H1 (cell line): ENCODE measurements around the gene IQCM. TPM values are rescaled to one million over a fixed set of nuclear protein-coding genes. Genes with fewer than 3 reads are reported as not detected.

Experiments
- BRCA1 ChIP-seq: IDR thresholded peaks from 2 replicates; pipeline ENCODE4 v1.6.1; 2012; ENCODE audit warnings: low read depth, low read length, improper control_type of control experiment
- EP300 ChIP-seq, 2 experiments: IDR thresholded peaks; 1 replicate in 1 of 2; 2 replicates in 1 of 2; pipeline ENCODE4 v1.6.1; 2011 to 2012; ENCODE audit warnings: low read depth in 2 of 2, low read length in 2 of 2, mild to moderate bottlenecking in 2 of 2, borderline replicate concordance in 1 of 2, inconsistent platforms in 1 of 2, moderate library complexity in 1 of 2
- KDM4A ChIP-seq: IDR thresholded peaks from one replicate; pipeline ENCODE4 v1.7.1; 2012; ENCODE audit warnings: low read depth, mild to moderate bottlenecking, moderate library complexity, low read length, inconsistent platforms; ENCODE audit not compliant: severe bottlenecking
- POLR2A ChIP-seq, 2 experiments: IDR thresholded peaks; 1 replicate in 1 of 2; 2 replicates in 1 of 2; pipeline ENCODE4 v1.6.1; 2011; ENCODE audit warnings: low read depth in 2 of 2, low read length in 2 of 2, mild to moderate bottlenecking in 2 of 2; ENCODE audit errors: control extremely low read depth in 1 of 2
- RBBP5 ChIP-seq: IDR thresholded peaks from 2 replicates; pipeline ENCODE4 v1.7.1; 2012; ENCODE audit warnings: low read depth, mild to moderate bottlenecking, inconsistent platforms, low read length, moderate library complexity, borderline replicate concordance
- TEAD4 ChIP-seq: IDR thresholded peaks from 2 replicates; pipeline ENCODE4 v1.6.1; 2012; ENCODE audit warnings: low read depth, low read length, inconsistent platforms, mixed read lengths
- polyA plus RNA-seq, 7 experiments: library from polyadenylated mRNA; depleted of rRNA in 3 of 7; stranded (reverse) in 5 of 7; unstranded in 2 of 7; fragments of >200 nt in 5 of 7; fragments of 200-250 nt in 2 of 7; gene quantifications; 1 replicate in 5 of 7; 2 replicates in 1 of 7; 4 replicates in 1 of 7; pipeline versions ENCODE4 v1.2.1 to v1.2.3, GENCODE V29; 2011 to 2013; ENCODE audit warnings: missing spikeins in 2 of 7, mixed read lengths in 2 of 7
- total RNA-seq: library from RNA; stranded (reverse); fragmentation: NEBNext Ultra II Directional; extraction: Animal tissue kit (Norgen Biotek cat#: 25700); gene quantifications from 2 replicates; pipeline ENCODE4 v1.2.1, GENCODE V29; 2021
- TF ChIP-seq, protein P1 (sequence below): fragments of 300-600 bp; sonication (generic); IDR thresholded peaks from 2 replicates; pipeline ENCODE4 v1.7.1; 2012; ENCODE audit warnings: low read length, moderate library complexity, mild to moderate bottlenecking, inconsistent platforms; ENCODE audit not compliant: insufficient replicate concordance
- TF ChIP-seq, protein P2 (sequence below): IDR thresholded peaks from 2 replicates; pipeline ENCODE4 v1.6.1; 2012; ENCODE audit warnings: low read length, inconsistent platforms

The IQCM gene
- total and polyA plus RNA-seq, 2 of the 8 experiments (the other 6 are each of a cell fraction or from before 2014, with no cell fraction given), result not detected

DNA sequence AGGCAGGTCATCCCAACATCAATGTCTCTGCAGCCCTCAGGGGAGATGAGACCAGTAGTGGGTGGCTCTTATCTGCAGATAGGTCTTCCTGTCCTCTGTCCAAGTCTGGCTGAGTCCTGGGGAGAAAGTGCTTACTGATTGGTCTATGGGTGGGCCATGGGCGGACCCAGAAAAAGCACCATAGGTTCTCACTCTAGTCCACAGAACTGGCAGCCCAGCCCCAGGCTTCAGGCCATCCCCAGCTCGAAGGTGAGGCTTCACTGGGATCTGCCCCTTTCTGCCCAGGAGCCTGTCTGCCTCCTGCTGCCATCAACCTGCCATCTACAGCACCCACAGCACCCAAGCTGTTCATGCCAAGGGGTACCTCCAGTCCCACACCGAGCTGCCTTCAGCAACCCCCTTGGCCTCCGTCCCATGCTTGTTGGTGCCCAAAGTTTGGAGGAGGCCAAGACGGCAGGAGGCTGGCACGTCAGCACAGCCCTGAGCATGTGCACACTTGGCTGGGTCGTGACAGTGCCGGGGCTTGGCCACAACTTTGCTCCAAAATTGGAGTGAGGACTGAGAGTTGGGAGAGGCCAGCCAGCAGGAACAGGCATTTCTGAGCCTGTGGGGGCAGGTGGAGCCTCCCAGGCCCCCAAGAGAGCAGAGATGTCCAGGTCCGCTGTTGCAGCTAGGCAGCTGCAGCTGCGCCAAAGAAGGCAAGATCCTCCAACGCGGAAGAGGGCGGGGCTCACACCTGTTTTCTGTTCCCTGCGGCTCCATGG, 99.6 kb downstream of the IQCM start (continued):
- TF ChIP-seq, protein P1, sequence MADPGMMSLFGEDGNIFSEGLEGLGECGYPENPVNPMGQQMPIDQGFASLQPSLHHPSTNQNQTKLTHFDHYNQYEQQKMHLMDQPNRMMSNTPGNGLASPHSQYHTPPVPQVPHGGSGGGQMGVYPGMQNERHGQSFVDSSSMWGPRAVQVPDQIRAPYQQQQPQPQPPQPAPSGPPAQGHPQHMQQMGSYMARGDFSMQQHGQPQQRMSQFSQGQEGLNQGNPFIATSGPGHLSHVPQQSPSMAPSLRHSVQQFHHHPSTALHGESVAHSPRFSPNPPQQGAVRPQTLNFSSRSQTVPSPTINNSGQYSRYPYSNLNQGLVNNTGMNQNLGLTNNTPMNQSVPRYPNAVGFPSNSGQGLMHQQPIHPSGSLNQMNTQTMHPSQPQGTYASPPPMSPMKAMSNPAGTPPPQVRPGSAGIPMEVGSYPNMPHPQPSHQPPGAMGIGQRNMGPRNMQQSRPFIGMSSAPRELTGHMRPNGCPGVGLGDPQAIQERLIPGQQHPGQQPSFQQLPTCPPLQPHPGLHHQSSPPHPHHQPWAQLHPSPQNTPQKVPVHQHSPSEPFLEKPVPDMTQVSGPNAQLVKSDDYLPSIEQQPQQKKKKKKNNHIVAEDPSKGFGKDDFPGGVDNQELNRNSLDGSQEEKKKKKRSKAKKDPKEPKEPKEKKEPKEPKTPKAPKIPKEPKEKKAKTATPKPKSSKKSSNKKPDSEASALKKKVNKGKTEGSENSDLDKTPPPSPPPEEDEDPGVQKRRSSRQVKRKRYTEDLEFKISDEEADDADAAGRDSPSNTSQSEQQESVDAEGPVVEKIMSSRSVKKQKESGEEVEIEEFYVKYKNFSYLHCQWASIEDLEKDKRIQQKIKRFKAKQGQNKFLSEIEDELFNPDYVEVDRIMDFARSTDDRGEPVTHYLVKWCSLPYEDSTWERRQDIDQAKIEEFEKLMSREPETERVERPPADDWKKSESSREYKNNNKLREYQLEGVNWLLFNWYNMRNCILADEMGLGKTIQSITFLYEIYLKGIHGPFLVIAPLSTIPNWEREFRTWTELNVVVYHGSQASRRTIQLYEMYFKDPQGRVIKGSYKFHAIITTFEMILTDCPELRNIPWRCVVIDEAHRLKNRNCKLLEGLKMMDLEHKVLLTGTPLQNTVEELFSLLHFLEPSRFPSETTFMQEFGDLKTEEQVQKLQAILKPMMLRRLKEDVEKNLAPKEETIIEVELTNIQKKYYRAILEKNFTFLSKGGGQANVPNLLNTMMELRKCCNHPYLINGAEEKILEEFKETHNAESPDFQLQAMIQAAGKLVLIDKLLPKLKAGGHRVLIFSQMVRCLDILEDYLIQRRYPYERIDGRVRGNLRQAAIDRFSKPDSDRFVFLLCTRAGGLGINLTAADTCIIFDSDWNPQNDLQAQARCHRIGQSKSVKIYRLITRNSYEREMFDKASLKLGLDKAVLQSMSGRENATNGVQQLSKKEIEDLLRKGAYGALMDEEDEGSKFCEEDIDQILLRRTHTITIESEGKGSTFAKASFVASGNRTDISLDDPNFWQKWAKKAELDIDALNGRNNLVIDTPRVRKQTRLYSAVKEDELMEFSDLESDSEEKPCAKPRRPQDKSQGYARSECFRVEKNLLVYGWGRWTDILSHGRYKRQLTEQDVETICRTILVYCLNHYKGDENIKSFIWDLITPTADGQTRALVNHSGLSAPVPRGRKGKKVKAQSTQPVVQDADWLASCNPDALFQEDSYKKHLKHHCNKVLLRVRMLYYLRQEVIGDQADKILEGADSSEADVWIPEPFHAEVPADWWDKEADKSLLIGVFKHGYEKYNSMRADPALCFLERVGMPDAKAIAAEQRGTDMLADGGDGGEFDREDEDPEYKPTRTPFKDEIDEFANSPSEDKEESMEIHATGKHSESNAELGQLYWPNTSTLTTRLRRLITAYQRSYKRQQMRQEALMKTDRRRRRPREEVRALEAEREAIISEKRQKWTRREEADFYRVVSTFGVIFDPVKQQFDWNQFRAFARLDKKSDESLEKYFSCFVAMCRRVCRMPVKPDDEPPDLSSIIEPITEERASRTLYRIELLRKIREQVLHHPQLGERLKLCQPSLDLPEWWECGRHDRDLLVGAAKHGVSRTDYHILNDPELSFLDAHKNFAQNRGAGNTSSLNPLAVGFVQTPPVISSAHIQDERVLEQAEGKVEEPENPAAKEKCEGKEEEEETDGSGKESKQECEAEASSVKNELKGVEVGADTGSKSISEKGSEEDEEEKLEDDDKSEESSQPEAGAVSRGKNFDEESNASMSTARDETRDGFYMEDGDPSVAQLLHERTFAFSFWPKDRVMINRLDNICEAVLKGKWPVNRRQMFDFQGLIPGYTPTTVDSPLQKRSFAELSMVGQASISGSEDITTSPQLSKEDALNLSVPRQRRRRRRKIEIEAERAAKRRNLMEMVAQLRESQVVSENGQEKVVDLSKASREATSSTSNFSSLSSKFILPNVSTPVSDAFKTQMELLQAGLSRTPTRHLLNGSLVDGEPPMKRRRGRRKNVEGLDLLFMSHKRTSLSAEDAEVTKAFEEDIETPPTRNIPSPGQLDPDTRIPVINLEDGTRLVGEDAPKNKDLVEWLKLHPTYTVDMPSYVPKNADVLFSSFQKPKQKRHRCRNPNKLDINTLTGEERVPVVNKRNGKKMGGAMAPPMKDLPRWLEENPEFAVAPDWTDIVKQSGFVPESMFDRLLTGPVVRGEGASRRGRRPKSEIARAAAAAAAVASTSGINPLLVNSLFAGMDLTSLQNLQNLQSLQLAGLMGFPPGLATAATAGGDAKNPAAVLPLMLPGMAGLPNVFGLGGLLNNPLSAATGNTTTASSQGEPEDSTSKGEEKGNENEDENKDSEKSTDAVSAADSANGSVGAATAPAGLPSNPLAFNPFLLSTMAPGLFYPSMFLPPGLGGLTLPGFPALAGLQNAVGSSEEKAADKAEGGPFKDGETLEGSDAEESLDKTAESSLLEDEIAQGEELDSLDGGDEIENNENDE, result no peak
- no peak for TF ChIP-seq EP300 (IDR thresholded peaks at IDR 0.05; ENCODE audit: borderline replicate concordance in 1 of 2, low read depth in 2 of 2, low read length in 2 of 2)
- no peak for TF ChIP-seq BRCA1
- no peak for TF ChIP-seq KDM4A
- TF ChIP-seq POLR2A (IDR thresholded peaks at IDR 0.05; ENCODE audit: control extremely low read depth in 1 of 2, low read depth in 2 of 2, low read length in 2 of 2), result no peak
- TF ChIP-seq, protein P2, sequence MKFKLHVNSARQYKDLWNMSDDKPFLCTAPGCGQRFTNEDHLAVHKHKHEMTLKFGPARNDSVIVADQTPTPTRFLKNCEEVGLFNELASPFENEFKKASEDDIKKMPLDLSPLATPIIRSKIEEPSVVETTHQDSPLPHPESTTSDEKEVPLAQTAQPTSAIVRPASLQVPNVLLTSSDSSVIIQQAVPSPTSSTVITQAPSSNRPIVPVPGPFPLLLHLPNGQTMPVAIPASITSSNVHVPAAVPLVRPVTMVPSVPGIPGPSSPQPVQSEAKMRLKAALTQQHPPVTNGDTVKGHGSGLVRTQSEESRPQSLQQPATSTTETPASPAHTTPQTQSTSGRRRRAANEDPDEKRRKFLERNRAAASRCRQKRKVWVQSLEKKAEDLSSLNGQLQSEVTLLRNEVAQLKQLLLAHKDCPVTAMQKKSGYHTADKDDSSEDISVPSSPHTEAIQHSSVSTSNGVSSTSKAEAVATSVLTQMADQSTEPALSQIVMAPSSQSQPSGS, result no peak
- TF ChIP-seq RBBP5, result no peak
- TF ChIP-seq TEAD4, result no peak
